DOHH2 (cell line): ENCODE measurements around the gene PWWP2A.
"Not testable (repeated sequence)": the region's sequence is repeated elsewhere in the genome, so short reads cannot be mapped to it uniquely, and the experiment has no call there.

ENCODE experiments used
- H3F3A ChIP-seq: fragments of 200-600 bp; sonication (generic), shearing (Covaris generic); 2 replicates; pipeline ENCODE4 v1.6.0; 2016; ENCODE audit warnings: antibody characterized with exemption, mild to moderate bottlenecking; ENCODE audit not compliant: control insufficient read depth, insufficient read depth
- H3K27ac ChIP-seq: fragments of 200-600 bp; sonication (generic); 2 replicates; pipeline ENCODE4 v1.5.1; 2014; ENCODE audit warnings: low read depth, mild to moderate bottlenecking, low read length, moderate library complexity
- H3K27me3 ChIP-seq: fragments of 200-600 bp; sonication (generic); 2 replicates; pipeline ENCODE4 v1.6.1; 2014; ENCODE audit warnings: mild to moderate bottlenecking, low read length, mixed read lengths; ENCODE audit not compliant: control insufficient read depth
- H3K36me3 ChIP-seq: fragments of 200-600 bp; sonication (generic); 2 replicates; pipeline ENCODE4 v1.6.1; 2014; ENCODE audit warnings: mild to moderate bottlenecking, low read length, moderate library complexity, mixed read lengths; ENCODE audit not compliant: control insufficient read depth
- H3K4me1 ChIP-seq: fragments of 200-600 bp; sonication (generic); 2 replicates; pipeline ENCODE4 v1.6.1; 2014; ENCODE audit warnings: mild to moderate bottlenecking, low read length, mixed read lengths; ENCODE audit not compliant: control insufficient read depth
- H3K4me2 ChIP-seq: fragments of 200-600 bp; sonication (generic); 2 replicates; pipeline ENCODE4 v1.6.0; 2014; ENCODE audit warnings: mild to moderate bottlenecking, low read length, moderate library complexity
- H3K4me3 ChIP-seq: fragments of 200-600 bp; sonication (generic); 2 replicates; pipeline ENCODE4 v1.5.1; 2014; ENCODE audit warnings: mild to moderate bottlenecking, low read length, mixed read lengths
- H3K79me2 ChIP-seq: fragments of 200-600 bp; sonication (generic); 2 replicates; pipeline ENCODE4 v1.6.1; 2014; ENCODE audit warnings: mild to moderate bottlenecking, low read length, mixed read lengths; ENCODE audit not compliant: control insufficient read depth
- H3K9me2 ChIP-seq: fragments of 200-600 bp; sonication (generic); replicated peaks from 2 replicates; pipeline ENCODE4 v1.6.1; 2014; ENCODE audit warnings: mild to moderate bottlenecking, low read length, mixed read lengths; ENCODE audit not compliant: control insufficient read depth
- H3K9me3 ChIP-seq: fragments of 200-600 bp; sonication (generic); 2 replicates; pipeline ENCODE4 v1.6.1; 2014; ENCODE audit warnings: antibody characterized with exemption, low read length, mixed read lengths; ENCODE audit not compliant: control insufficient read depth, insufficient read depth
- H4K20me1 ChIP-seq: fragments of 200-600 bp; sonication (generic); 2 replicates; pipeline ENCODE4 v1.6.0; 2014; ENCODE audit warnings: low read depth, mild to moderate bottlenecking, antibody characterized with exemption, low read length, moderate library complexity; ENCODE audit not compliant: control insufficient read depth, insufficient read depth
- CTCF ChIP-seq: fragments of 200-600 bp; sonication (generic); IDR thresholded peaks from one replicate; pipeline ENCODE4 v1.5.1; 2014; ENCODE audit warnings: antibody characterized with exemption, mild to moderate bottlenecking, low read depth, low read length; ENCODE audit not compliant: poor library complexity, severe bottlenecking
- EZH2phosphoT487 ChIP-seq: fragments of 200-600 bp; sonication (generic); IDR thresholded peaks from 2 replicates; pipeline ENCODE4 v1.6.1; 2017; ENCODE audit warnings: borderline replicate concordance, mild to moderate bottlenecking, antibody characterized with exemption, low read length, moderate library complexity, mixed read lengths

PWWP2A gene

GRCh38 chr5:160071516-160071915 is 47.7 kb downstream of the PWWP2A start:
- no peak for TF ChIP-seq CTCF
- no peak for TF ChIP-seq EZH2phosphoT487
- H3K27me3 ChIP-seq, result no peaks in the 10 kb centered on the region
- H3K4me2 ChIP-seq, result peak overlapping the region; percentile 45
- no peaks in the 10 kb centered on the region for H3K9me3 ChIP-seq
- H3K36me3 ChIP-seq, result peaks cover 4% of the 10 kb centered on the region; the same call in 1 of the 2 replicates
- H4K20me1 ChIP-seq, result no peaks in the 10 kb centered on the region
- no peaks in the 10 kb centered on the region for H3K79me2 ChIP-seq
- peaks cover 14% of the 10 kb centered on the region for H3K4me1 ChIP-seq
- no peak overlapping the region for H3K27ac ChIP-seq
- H3K4me3 ChIP-seq, result no peak overlapping the region
- no peaks in the 10 kb centered on the region for H3K9me2 ChIP-seq
- no peaks in the 10 kb centered on the region for H3F3A ChIP-seq

GRCh38 chr5:160069120-160069519 is 50.1 kb downstream of the PWWP2A start:
- H3K36me3 ChIP-seq, result peaks cover 14% of the 10 kb centered on the region
- not testable (repeated sequence) for H3F3A ChIP-seq, H3K79me2 ChIP-seq, H4K20me1 ChIP-seq, H3K9me3 ChIP-seq, H3K4me3 ChIP-seq, H3K9me2 ChIP-seq, H3K4me2 ChIP-seq, H3K27ac ChIP-seq, H3K27me3 ChIP-seq
- peaks cover 14% of the 10 kb centered on the region for H3K4me1 ChIP-seq

- no peaks in the 10 kb centered on the region for H3K9me3 ChIP-seq
- no peaks in the 10 kb centered on the region for H4K20me1 ChIP-seq
- H3K27ac ChIP-seq, result no peak overlapping the region
- no peak overlapping the region for H3K4me2 ChIP-seq
- H3K9me2 ChIP-seq, result no peaks in the 10 kb centered on the region
- H3K36me3 ChIP-seq, result peaks cover 16% of the 10 kb centered on the region
- no peaks in the 10 kb centered on the region for H3K4me1 ChIP-seq
- H3K4me3 ChIP-seq, result no peak overlapping the region
- no peaks in the 10 kb centered on the region for H3F3A ChIP-seq
- H3K79me2 ChIP-seq, result no peaks in the 10 kb centered on the region
- H3K27me3 ChIP-seq, result no peaks in the 10 kb centered on the region
- TF ChIP-seq EZH2phosphoT487 (no peak), CTCF (no peak)
These were observed 54.1 kb downstream of the PWWP2A start for GRCh38 chr5:160064995-160065614.

- Histone ChIP-seq H3K9me2 (no peaks in the 10 kb centered on the region), H3K27ac (no peak overlapping the region), H3K79me2 (no peaks in the 10 kb centered on the region), H3K36me3 (peaks cover 20% of the 10 kb centered on the region), H3K27me3 (no peaks in the 10 kb centered on the region), H3K4me1 (no peaks in the 10 kb centered on the region), H3K9me3 (no peaks in the 10 kb centered on the region), H3F3A (no peaks in the 10 kb centered on the region), H4K20me1 (no peaks in the 10 kb centered on the region), H3K4me3 (no peak overlapping the region), H3K4me2 (no peak overlapping the region)
- TF ChIP-seq CTCF (no peak), EZH2phosphoT487 (no peak)
These were observed 54.8 kb downstream of the PWWP2A start for GRCh38 chr5:160064417-160064810.
